OCI-LY1 (cell line): Measurements from ENCODE around the gene RANBP2.

ENCODE experiments used
- H2AFZ ChIP-seq: fragments of 200-600 bp; sonication (generic), shearing (Covaris generic); 2 replicates; pipeline ENCODE4 v1.6.0; 2014; ENCODE audit warnings: antibody characterized with exemption, mild to moderate bottlenecking, low read length
- H3F3A ChIP-seq: fragments of 200-600 bp; sonication (generic), shearing (Covaris generic); 2 replicates; pipeline ENCODE4 v1.6.0; 2014; ENCODE audit warnings: mild to moderate bottlenecking, antibody characterized with exemption, low read length, moderate library complexity; ENCODE audit not compliant: insufficient read depth
- H3K27ac ChIP-seq: fragments of 200-600 bp; sonication (generic); 2 replicates; pipeline ENCODE4 v1.5.1; 2014; ENCODE audit warnings: low read length, mixed run types, mild to moderate bottlenecking, low read depth; ENCODE audit not compliant: poor library complexity, severe bottlenecking
- H3K27me3 ChIP-seq: fragments of 200-600 bp; sonication (generic); 2 replicates; pipeline ENCODE4 v1.6.0; 2014; ENCODE audit warnings: antibody characterized with exemption, mild to moderate bottlenecking, low read length, moderate library complexity; ENCODE audit not compliant: insufficient read depth
- H3K36me3 ChIP-seq: fragments of 200-600 bp; sonication (generic); 2 replicates; pipeline ENCODE4 v1.6.1; 2014; ENCODE audit warnings: mild to moderate bottlenecking, antibody characterized with exemption, low read length, moderate library complexity, mixed read lengths; ENCODE audit not compliant: insufficient read depth
- H3K4me1 ChIP-seq: fragments of 200-600 bp; sonication (generic); 2 replicates; pipeline ENCODE4 v1.5.1; 2014; ENCODE audit warnings: mild to moderate bottlenecking, low read length, moderate library complexity; ENCODE audit not compliant: insufficient read depth, severe bottlenecking
- H3K4me2 ChIP-seq: fragments of 200-600 bp; sonication (generic), shearing (Covaris generic); 2 replicates; pipeline ENCODE4 v1.6.1; 2014; ENCODE audit warnings: low read length
- H3K4me3 ChIP-seq: fragments of 200-600 bp; sonication (generic); 2 replicates; pipeline ENCODE4 v1.5.1; 2014; ENCODE audit warnings: low read length, low read depth, mild to moderate bottlenecking, mixed read lengths; ENCODE audit not compliant: poor library complexity, severe bottlenecking
- H3K79me2 ChIP-seq: fragments of 200-600 bp; shearing (Covaris generic); 2 replicates; pipeline ENCODE4 v1.6.1; 2016; ENCODE audit warnings: mixed run types, low read length, mixed read lengths; ENCODE audit not compliant: insufficient read depth
- H3K9ac ChIP-seq: fragments of 200-600 bp; sonication (generic), shearing (Covaris generic); 2 replicates; pipeline ENCODE4 v1.6.1; 2014; ENCODE audit warnings: mild to moderate bottlenecking, low read length, mixed read lengths
- H3K9me2 ChIP-seq: fragments of 200-600 bp; sonication (generic), shearing (Covaris generic); 2 replicates; pipeline ENCODE4 v1.6.1; 2014; ENCODE audit warnings: low read depth, mild to moderate bottlenecking, low read length, mixed read lengths
- H3K9me3 ChIP-seq: fragments of 200-600 bp; shearing (Covaris generic); 2 replicates; pipeline ENCODE4 v1.6.1; 2014; ENCODE audit warnings: low read length, mixed read lengths
- H4K20me1 ChIP-seq: fragments of 200-600 bp; sonication (generic), shearing (Covaris generic); 2 replicates; pipeline ENCODE4 v1.6.0; 2016; ENCODE audit warnings: mild to moderate bottlenecking, low read length; ENCODE audit not compliant: insufficient read depth
- CTCF ChIP-seq: fragments of 200-600 bp; sonication (generic), shearing (Covaris generic); IDR thresholded peaks from 2 replicates; pipeline ENCODE4 v1.5.1; 2017; ENCODE audit warnings: mild to moderate bottlenecking, antibody characterized with exemption, low read length, moderate library complexity, mixed read lengths
- EZH2 ChIP-seq: fragments of 200-600 bp; sonication (generic), shearing (Covaris generic); IDR thresholded peaks from 2 replicates; pipeline ENCODE4 v1.8.0; 2017; ENCODE audit warnings: borderline replicate concordance, mixed run types, mild to moderate bottlenecking, antibody characterized with exemption, low read length, moderate library complexity, mixed read lengths

Gene RANBP2

DNA sequence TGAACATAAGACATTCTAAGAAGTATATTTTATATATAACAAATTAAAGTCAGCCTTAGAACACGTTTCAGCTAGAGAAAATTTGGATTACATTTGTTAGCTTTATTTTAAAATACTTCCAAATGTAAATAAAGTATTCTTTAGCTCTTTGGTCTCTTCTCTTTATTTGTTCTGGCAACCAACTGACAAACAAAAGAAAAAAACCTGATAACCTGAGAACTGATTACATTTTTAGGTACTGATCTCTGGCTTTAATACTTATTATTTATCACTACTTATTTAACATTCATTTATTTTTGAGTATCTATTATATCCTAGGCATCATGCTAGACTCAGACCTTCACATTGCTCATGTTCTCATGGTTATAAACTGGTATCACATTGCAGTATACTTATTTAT, 85.8 kb downstream of the RANBP2 start:
- Histone ChIP-seq H3K27ac (no peak overlapping the region), H3K4me2 (no peak overlapping the region), H3K79me2 (peaks cover 10% of the 10 kb centered on the region), H3K36me3 (peaks cover 74% of the 10 kb centered on the region), H3K9ac (no peak overlapping the region), H3K9me3 (peaks cover 10% of the 10 kb centered on the region; the same call in 1 of the 2 replicates), H3F3A (0 out of 2 replicates have a peak, but pooled peaks cover 4% of the 10 kb centered on the region), H3K4me1 (no peaks in the 10 kb centered on the region), H2AFZ (no peak overlapping the region), H3K9me2 (no peaks in the 10 kb centered on the region), H4K20me1 (no peaks in the 10 kb centered on the region), H3K27me3 (no peaks in the 10 kb centered on the region), H3K4me3 (no peak overlapping the region)
- TF ChIP-seq CTCF = no peak
- TF ChIP-seq EZH2 = no peak

GRCh38 chr2:108805782-108806181, 86.5 kb downstream of the RANBP2 start:
- no peaks in the 10 kb centered on the region for H4K20me1 ChIP-seq
- no peaks in the 10 kb centered on the region for H3K9me2 ChIP-seq
- no peak overlapping the region for H3K4me3 ChIP-seq
- no peak overlapping the region for H3K27ac ChIP-seq
- no peak overlapping the region for H3K4me2 ChIP-seq
- H3K4me1 ChIP-seq = no peaks in the 10 kb centered on the region
- TF ChIP-seq CTCF (no peak), EZH2 (no peak)
- H3K36me3 ChIP-seq = peaks cover 78% of the 10 kb centered on the region
- 0 out of 2 replicates have a peak, but pooled peaks cover 4% of the 10 kb centered on the region for H3F3A ChIP-seq
- H3K79me2 ChIP-seq = peaks cover 17% of the 10 kb centered on the region
- no peak overlapping the region for H2AFZ ChIP-seq
- H3K9ac ChIP-seq = no peak overlapping the region
- no peaks in the 10 kb centered on the region for H3K27me3 ChIP-seq
- H3K9me3 ChIP-seq = peaks cover 13% of the 10 kb centered on the region; the same call in 1 of the 2 replicates

GRCh38 chr2:108806371-108807113, 87.3 kb downstream of the RANBP2 start:
- Histone ChIP-seq H3K9me2 (no peaks in the 10 kb centered on the region), H3K4me1 (no peaks in the 10 kb centered on the region), H3K4me2 (no peak overlapping the region), H3K27ac (no peak overlapping the region), H3K4me3 (no peak overlapping the region), H3K36me3 (peaks cover 78% of the 10 kb centered on the region), H3K27me3 (no peaks in the 10 kb centered on the region), H3K9ac (no peak overlapping the region), H3K79me2 (peaks cover 17% of the 10 kb centered on the region), H2AFZ (no peak overlapping the region), H4K20me1 (no peaks in the 10 kb centered on the region), H3K9me3 (peaks cover 13% of the 10 kb centered on the region; the same call in 1 of the 2 replicates), H3F3A (0 out of 2 replicates have a peak, but pooled peaks cover 4% of the 10 kb centered on the region)
- TF ChIP-seq EZH2 (no peak), CTCF (no peak)
